ENCODE results near the gene GJC3.
"Not testable (repeated sequence)": the region's sequence is repeated elsewhere in the genome, so short reads cannot be mapped to it uniquely, and the experiment has no call there.

Gene GJC3

GRCh38 chr7:99928994-99929729 is at the start of gene GJC3:
GJC3 (minus strand) TSS chr7:99929620; CDS start chr7:99929620, 0 bp downstream.
- DNase-seq (ENCODE audit: low read depth), result no peak

DNA sequence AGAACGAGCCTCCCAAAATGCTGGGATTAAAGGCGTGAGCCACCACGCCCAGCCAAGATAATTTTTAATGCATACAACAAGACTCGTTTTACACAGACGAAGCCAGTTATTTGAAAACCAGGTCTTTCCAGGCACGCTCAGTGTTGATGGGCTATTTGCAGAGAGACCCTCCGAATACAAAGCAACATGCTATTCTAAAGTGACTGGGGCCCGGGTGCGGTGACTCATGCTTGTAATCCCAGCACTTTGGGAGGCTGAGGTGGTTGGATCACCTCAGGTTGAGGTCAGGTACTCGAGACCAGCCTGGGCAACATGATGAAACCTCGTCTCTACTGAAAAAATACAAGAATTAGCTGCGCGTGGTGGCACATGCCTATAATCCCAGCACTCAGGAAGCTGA is 47.2 kb upstream of the GJC3 start:
- no peak for DNase-seq (ENCODE audit: low read depth)

- no peak for DNase-seq (ENCODE audit: low read depth)
Observed at GRCh38 chr7:99975782-99976521, 46.5 kb upstream of the GJC3 start, which contains the start of gene AZGP1. AZGP1 (minus strand) TSS chr7:99976031; CDS start chr7:99976020, 11 bp downstream.

GRCh38 chr7:99974681-99975080 is 45.3 kb upstream of the GJC3 start:
- DNase-seq (ENCODE audit: low read depth), result no peak

GRCh38 chr7:99973817-99974216 is 44.4 kb upstream of the GJC3 start:
- DNase-seq (ENCODE audit: low read depth), result not testable (repeated sequence)

DNA sequence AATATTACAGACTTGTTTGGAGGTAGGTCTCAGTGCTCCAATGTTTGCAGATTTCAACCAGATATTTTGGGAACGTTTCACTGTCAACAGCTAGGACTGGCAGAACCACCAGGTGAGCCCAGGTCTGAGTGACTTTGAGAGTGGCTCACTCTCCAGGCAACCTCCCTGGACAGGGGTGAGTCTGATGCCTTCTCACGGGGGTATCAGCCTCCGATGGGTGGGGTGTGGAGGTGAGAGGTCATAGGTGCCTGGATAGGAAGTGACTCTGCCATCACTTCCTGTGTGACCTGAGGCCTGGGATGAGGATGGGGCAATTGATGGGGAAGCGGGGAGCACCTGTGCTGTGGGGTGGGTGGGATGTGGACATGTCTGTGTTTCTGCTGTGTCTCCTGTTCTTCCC is 41.8 kb upstream of the GJC3 start:
- DNase-seq (ENCODE audit: low read depth), result no peak

GRCh38 chr7:99969813-99970212 is 40.4 kb upstream of the GJC3 start:
- DNase-seq (ENCODE audit: low read depth), result not testable (repeated sequence)

GRCh38 chr7:99969298-99969697 is 39.9 kb upstream of the GJC3 start:
- no peak for DNase-seq (ENCODE audit: low read depth)

DNA sequence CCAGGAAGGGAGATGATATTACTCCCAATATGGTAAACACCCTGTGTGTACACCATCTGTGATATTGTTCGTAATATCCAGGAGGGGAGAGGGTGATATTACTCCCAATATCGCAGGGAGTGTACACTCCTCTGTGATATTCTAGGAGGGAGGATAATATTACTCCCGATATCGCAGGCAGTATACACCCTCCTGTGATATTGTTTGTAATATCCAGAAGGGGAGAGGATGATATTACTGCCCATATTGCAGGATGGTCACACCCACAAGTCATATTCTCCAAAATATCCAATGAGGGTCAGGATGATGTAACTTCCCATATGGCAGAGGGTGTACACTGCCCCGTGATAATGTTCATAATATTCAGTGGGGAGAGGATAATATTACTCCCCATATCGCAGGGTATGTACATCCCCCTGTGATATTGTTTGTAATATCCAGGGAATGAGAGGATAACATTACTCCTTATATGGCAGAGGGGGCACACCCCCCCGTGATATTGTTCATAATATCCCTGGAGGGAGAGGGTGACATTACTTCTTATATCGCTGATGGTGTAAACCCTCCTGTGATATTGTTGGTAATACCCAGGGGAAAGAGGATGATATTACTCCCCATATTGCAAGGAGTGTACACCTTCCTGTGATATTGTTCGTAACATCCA is 29.3 kb upstream of the GJC3 start:
- DNase-seq (ENCODE audit: low read depth), result no peak

GRCh38 chr7:99955247-99955646 is 25.8 kb upstream of the GJC3 start:
- DNase-seq (ENCODE audit: low read depth), result no peak

DNA sequence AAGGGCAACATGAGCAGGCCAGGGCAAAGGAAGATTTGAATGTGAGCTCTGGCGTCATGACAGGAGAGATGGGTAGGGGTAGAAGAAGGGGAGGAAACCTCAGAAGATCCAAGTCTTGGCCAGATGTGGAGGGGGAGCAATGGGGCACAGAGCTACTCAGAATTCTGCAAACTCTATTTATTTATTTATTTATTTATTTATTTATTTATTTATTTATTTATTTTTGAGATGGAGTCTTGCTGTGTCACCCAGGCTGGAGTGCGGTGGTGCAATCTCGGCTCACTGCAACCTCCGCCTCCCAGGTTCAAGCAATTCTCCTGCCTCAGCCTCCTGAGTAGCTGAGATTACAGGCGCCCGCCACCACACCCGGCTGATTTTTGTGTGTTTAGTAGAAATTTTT is 25.2 kb upstream of the GJC3 start:
- not testable (repeated sequence) for DNase-seq (ENCODE audit: low read depth)

DNA sequence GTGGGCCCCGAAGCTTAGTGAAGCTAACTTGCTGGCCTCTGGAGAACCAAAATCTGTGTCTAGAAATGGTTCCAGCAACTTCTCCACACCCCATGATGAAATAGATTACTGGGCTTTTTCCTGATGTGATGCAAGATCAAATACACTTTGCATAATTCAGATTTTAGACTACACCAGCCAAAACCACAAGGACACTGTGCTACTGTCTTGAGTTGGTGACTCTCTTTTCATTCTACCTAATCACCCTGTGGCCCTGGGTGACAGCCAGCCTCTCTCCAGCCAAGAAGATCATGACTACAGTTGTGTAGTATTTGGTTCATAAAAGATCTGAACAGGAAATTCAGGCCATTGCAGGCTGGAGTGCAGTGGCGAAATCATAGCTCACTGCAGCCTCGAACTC is 24.2 kb upstream of the GJC3 start:
- DNase-seq (ENCODE audit: low read depth), result no peak

- not testable (repeated sequence) for DNase-seq (ENCODE audit: low read depth)
Observed at GRCh38 chr7:99952649-99953048, 23.2 kb upstream of the GJC3 start.

- not testable (repeated sequence) for DNase-seq (ENCODE audit: low read depth)
Observed at GRCh38 chr7:99950819-99951218, 21.4 kb upstream of the GJC3 start.

GRCh38 chr7:99949645-99950228 is 20.3 kb upstream of the GJC3 start:
- DNase-seq (ENCODE audit: low read depth), result no peak

DNA sequence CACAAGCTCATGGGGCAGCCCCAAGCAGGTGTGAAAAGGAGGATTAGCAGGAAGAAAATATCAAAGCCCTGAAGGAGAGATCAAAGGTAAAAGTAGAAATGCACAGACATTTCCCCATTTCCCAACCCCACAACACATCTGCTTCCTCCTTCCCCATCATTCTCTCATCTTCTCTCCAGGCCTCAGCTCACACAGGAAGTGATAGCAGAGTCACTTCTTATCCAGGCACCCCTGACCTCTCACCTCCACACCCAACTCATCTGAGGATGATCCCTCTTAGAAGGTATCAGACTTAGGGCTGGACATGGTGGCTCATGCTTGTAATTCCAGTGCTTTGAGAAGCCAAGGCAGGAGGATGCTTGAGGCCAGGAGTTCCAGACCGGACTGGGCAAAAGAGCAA is 18.2 kb upstream of the GJC3 start:
- DNase-seq (ENCODE audit: low read depth), result no peak

- DNase-seq (ENCODE audit: low read depth), result no peak
Observed at GRCh38 chr7:99944497-99945070, 15.2 kb upstream of the GJC3 start.

GRCh38 chr7:99943641-99944496 is 14.4 kb upstream of the GJC3 start:
- DNase-seq (ENCODE audit: low read depth), result no peak

DNA sequence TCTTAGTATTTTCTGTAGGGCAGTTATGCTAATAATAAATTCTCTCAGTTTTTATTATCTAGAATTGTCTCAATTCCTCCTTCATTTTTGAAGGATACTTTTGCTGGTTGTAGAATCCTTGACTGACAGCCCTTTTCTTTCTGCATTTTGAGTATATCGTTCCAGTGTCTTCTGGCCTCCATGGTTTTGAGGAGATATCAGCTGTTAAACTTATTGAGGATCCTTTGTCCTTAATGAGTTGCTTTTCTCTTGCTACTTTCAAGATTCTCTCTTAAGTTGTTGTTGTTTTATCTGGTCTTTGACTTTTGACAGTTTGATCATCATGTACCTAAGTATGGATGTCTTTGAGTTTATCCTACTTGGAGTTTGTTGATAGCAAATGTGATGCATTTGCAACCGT is 8.9 kb upstream of the GJC3 start:
- no peak for DNase-seq (ENCODE audit: low read depth)

- not testable (repeated sequence) for DNase-seq (ENCODE audit: low read depth)
Observed at GRCh38 chr7:99935009-99935408, 5.6 kb upstream of the GJC3 start.

- DNase-seq (ENCODE audit: low read depth), result no peak
Observed at GRCh38 chr7:99930376-99930775, 956 bp upstream of the GJC3 start.
